ENCODE data around the gene SPSB4. TPM values are rescaled to one million over a fixed set of nuclear protein-coding genes. Genes with fewer than 3 reads are reported as not detected.

The SPSB4 gene
- total and polyA plus RNA-seq, 2 donors (not counting 3 experiments of a cell fraction or from before 2014, with no cell fraction given): 0.06 to 0.22 TPM

DNA sequence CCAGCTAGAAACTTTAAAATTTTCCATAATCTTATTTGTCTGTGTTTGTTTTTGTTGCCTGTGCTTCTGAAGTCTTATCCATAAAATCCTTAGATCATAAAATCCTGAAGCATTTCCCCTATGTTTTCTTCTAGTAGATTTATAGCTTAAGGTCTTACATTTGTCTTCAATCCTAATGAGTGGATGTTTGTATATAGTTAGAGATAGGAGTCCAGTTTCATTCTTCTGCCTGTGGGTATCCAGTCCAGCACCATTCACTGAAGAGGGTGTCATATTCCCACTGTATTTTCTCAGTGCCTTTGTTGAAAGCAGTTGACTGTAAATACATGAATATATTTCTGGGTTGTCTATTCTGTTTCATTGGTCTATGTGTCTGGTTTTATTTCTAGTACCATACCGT, 44.8 kb upstream of the SPSB4 start:
- no peaks in the 10 kb centered on the region for H3K79me2 ChIP-seq (ENCODE audit: control insufficient read depth, insufficient read depth, low read length)
- H3K27me3 ChIP-seq (ENCODE audit: control insufficient read depth in 2 of 2, insufficient read depth in 2 of 2, low read length in 2 of 2): peaks cover 5 to 12% of the 10 kb centered on the region in 2 experiments
- no peak overlapping the region for H3K27ac ChIP-seq (ENCODE audit: insufficient read depth, low read depth, low read length)
- H2AFZ ChIP-seq (ENCODE audit: low read depth, low read length): no peak overlapping the region
- no peaks in the 10 kb centered on the region for H3K9me1 ChIP-seq (replicated peaks; ENCODE audit: control insufficient read depth, extremely low read depth, insufficient read depth, low read length)
- no peak overlapping the region for H3K4me3 ChIP-seq (replicated peaks in 1 of 3; ENCODE audit: insufficient read depth in 1 of 3, low read depth in 1 of 3, low read length in 3 of 3)
- no peak for TF ChIP-seq POLR2A (IDR thresholded peaks at IDR 0.05; ENCODE audit: low read depth, low read length)
- TF ChIP-seq EZH2 (IDR thresholded peaks at IDR 0.05; ENCODE audit: borderline replicate concordance, low read depth, low read length, severe bottlenecking): no peak
- no peak for TF ChIP-seq CTCF (IDR thresholded peaks at IDR 0.05; ENCODE audit: extremely low read depth in 1 of 2, insufficient read depth in 1 of 2, low read depth in 1 of 2, low read length in 2 of 2)
- no peak for TF ChIP-seq POLR2AphosphoS5 (IDR thresholded peaks at IDR 0.05; ENCODE audit: insufficient read depth, low read depth, low read length)
- no peak for TF ChIP-seq MYC (IDR thresholded peaks at IDR 0.05; ENCODE audit: low read depth, low read length)
- no peak for TF ChIP-seq JUN (IDR thresholded peaks at IDR 0.05; ENCODE audit: borderline replicate concordance, insufficient read depth, insufficient read length, low read depth)
- TF ChIP-seq MAX (IDR thresholded peaks at IDR 0.05; ENCODE audit: insufficient read depth, insufficient read length): no peak
- TF ChIP-seq GATA2 (IDR thresholded peaks at IDR 0.05; ENCODE audit: insufficient read depth, insufficient read length, low read depth, low read length): no peak
- no peak for TF ChIP-seq FOS (IDR thresholded peaks at IDR 0.05; ENCODE audit: borderline replicate concordance, insufficient read depth, low read length)
- FAIRE-seq: no peak
- H3K9me3 ChIP-seq (replicated peaks; ENCODE audit: control insufficient read depth, insufficient read depth, low read length): no peaks in the 10 kb centered on the region
- POLR2A ChIA-PET: no interaction called here
- DNase-seq (ENCODE audit: low read depth, low spot score): no peak
- intact Hi-C loops (cut with micrococcal nuclease) (loop anchor here (10.0 kb wide), 1 partner anchor 448 kb away; no protein-coding TSS in a partner anchor), dilution Hi-C loops (cut with MboI; ENCODE audit: extremely low pct_ligation_motif_present, low sequenced_read_pairs) (no loop called here)
- CTCF ChIA-PET: no interaction called here
- no peak overlapping the region for H3K9ac ChIP-seq (replicated peaks; ENCODE audit: extremely low read depth, insufficient read depth, low read length)
- no peaks in the 10 kb centered on the region for H4K20me1 ChIP-seq (replicated peaks; ENCODE audit: control insufficient read depth, extremely low read depth, insufficient read depth, low read length)
- BruUV-seq (replicated peaks): no TSS peak
- H3K4me1 ChIP-seq (ENCODE audit: control insufficient read depth, extremely low read depth, insufficient read depth, low read length): no peaks in the 10 kb centered on the region
- H3K36me3 ChIP-seq (ENCODE audit: control insufficient read depth in 2 of 2, extremely low read depth in 1 of 2, insufficient read depth in 2 of 2, low read length in 2 of 2): no peaks in the 10 kb centered on the region
- no peak overlapping the region for H3K4me2 ChIP-seq (ENCODE audit: insufficient read depth, low read length)
